ENCODE measurements around the gene SDHAF3.
"Not testable (repeated sequence)": the region's sequence is repeated elsewhere in the genome, so short reads cannot be mapped to it uniquely, and the experiment has no call there.

Gene SDHAF3

DNA sequence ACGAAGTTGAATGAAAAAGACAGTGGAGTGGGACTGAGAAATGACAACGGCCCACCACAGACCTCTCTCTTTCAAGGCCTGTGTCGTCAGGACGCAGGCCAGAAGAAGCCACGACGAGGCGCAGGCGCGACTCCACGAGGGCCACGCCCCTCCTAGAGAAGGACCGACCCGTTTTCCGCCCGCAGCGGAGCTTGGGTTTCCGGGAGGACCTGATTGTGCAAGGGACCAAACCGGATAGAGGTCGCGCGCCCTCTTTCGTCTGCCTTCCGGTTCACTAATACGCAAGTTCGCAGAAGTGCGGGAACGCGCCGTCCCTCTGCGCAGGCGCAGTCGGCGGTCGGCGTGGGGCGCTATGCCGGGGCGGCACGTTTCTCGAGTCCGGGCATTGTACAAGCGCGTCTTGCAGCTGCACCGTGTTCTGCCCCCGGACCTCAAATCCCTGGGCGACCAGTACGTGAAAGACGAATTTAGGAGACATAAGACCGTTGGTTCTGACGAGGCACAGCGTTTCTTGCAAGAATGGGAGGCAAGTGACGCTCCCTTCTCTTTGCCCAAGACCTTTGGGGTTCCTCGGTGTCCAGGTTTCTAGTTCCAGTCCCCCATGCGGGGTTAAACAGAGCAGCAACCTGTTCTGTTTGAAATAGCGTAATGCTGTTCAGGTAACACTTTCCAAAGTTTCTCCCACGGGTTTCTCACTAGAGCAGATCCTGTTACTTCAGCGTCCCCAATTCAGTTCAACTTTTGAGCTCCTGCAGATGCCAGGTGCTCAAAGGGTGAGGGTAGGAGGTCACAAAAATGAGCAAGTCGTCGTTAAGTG lies at the start of gene SDHAF3:
TSS of gene SDHAF3 (plus strand) at position 327 of the 817 bp plus-strand sequence. CDS start at position 353, 26 bp downstream.
- in situ Hi-C loops (cut with MboI; ENCODE audit: low sequenced_read_pairs, unreplicated experiment): no loop called here
- peak; percentile 14 for TF ChIP-seq CTCF (IDR thresholded peaks at IDR 0.05; ENCODE audit: borderline replicate concordance, control extremely low read depth, extremely low read depth, insufficient read depth, missing control alignments)
- DNase-seq (ENCODE audit: low spot score): peak; percentile 95

- in situ Hi-C loops (cut with MboI; ENCODE audit: low sequenced_read_pairs, unreplicated experiment): not testable (repeated sequence)
Measured at GRCh38 chr7:97072025-97072424, 45.5 kb upstream of the SDHAF3 start.

GRCh38 chr7:97075928-97076327 lies 41.6 kb upstream of the SDHAF3 start:
- no peak for TF ChIP-seq CTCF (IDR thresholded peaks at IDR 0.05; ENCODE audit: borderline replicate concordance, control extremely low read depth, extremely low read depth, insufficient read depth, missing control alignments)
- DNase-seq (ENCODE audit: low spot score): no peak
- in situ Hi-C loops (cut with MboI; ENCODE audit: low sequenced_read_pairs, unreplicated experiment): no loop called here

More at GRCh38 chr7:97072025-97072424, 45.5 kb upstream of the SDHAF3 start:
- not testable (repeated sequence) for DNase-seq (ENCODE audit: low spot score)

DNA sequence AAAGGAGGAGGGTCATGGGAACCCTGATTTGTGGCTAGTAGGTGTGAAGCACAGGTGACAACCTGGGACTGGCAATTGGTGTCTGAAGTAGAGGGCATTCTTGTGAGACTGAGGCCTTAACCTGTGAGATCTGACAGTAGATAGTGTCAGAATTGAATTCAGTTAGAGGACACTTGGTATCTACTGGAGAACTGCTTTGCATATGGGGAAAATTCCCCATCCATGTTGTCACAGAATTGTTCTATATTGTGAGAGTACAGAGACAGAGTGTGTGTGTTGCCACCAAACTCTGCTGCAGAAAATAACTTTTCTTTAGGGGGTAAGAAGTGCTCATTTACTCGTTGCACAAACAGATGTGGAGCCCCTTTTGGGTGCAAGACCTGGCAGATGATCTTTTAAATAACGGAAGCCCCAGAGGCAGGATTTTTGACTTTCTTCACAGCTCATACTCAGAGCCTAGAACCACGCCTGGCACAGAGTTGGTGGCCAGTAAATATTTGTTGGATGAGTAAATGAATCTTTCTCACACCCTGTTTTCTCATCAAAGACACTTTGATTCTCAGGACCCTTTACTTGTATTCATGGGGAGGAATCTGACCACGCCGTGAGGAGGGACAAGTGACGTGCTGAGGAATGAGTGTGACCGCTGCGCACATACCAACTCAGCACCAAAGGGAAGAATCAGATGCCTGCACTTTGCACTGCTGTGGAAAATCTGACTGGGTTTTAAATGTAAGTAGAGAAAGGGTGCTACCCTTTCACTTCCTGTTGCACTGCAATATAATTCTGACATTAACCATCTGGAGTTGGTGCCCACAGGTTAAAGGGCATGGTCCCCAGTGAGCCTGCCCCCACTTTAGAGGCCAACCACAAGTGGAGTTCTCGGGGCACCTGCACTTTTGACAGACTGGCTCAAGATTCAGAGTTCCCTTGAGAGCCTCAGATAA lies 39.2 kb upstream of the SDHAF3 start:
- in situ Hi-C loops (cut with MboI; ENCODE audit: low sequenced_read_pairs, unreplicated experiment): no loop called here
- TF ChIP-seq CTCF (IDR thresholded peaks at IDR 0.05; ENCODE audit: borderline replicate concordance, control extremely low read depth, extremely low read depth, insufficient read depth, missing control alignments): no peak
- no peak for DNase-seq (ENCODE audit: low spot score)

- DNase-seq (ENCODE audit: low spot score): no peak
- in situ Hi-C loops (cut with MboI; ENCODE audit: low sequenced_read_pairs, unreplicated experiment): no loop called here
- TF ChIP-seq CTCF (IDR thresholded peaks at IDR 0.05; ENCODE audit: borderline replicate concordance, control extremely low read depth, extremely low read depth, insufficient read depth, missing control alignments): no peak
Measured at GRCh38 chr7:97079300-97079699, 38.2 kb upstream of the SDHAF3 start.

- DNase-seq (ENCODE audit: low spot score): no peak
- TF ChIP-seq CTCF (IDR thresholded peaks at IDR 0.05; ENCODE audit: borderline replicate concordance, control extremely low read depth, extremely low read depth, insufficient read depth, missing control alignments): no peak
- in situ Hi-C loops (cut with MboI; ENCODE audit: low sequenced_read_pairs, unreplicated experiment): no loop called here
Measured at GRCh38 chr7:97081521-97082300, 35.8 kb upstream of the SDHAF3 start.

All from GM13976 (cell line).